NAMALWA (cell line): Measurements from ENCODE around the gene PLCB3.

Experiments
- DNase-seq: peaks from one replicate; pipeline ENCODE4 v3.0.0-alpha.2; 2015; ENCODE audit warnings: low spot score

PLCB3 gene

DNA sequence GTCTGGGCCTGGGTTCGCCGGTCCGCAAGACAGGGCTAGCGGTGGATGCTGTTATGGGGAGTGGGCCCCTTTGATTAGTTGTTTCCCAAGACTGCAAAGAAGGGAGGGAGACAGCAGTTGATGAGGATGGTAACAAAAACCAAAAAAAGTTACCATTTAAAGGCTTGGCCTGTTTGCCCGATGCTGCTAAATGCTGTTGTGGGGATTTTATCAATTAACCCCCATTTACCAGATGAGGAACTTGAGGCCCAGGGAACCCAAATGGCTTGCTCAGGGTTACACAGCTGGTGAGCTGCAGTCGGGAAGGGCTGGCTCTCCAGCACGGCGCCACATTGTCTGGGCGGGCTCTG lies 28.7 kb upstream of the PLCB3 start:
- no peak for DNase-seq

DNA sequence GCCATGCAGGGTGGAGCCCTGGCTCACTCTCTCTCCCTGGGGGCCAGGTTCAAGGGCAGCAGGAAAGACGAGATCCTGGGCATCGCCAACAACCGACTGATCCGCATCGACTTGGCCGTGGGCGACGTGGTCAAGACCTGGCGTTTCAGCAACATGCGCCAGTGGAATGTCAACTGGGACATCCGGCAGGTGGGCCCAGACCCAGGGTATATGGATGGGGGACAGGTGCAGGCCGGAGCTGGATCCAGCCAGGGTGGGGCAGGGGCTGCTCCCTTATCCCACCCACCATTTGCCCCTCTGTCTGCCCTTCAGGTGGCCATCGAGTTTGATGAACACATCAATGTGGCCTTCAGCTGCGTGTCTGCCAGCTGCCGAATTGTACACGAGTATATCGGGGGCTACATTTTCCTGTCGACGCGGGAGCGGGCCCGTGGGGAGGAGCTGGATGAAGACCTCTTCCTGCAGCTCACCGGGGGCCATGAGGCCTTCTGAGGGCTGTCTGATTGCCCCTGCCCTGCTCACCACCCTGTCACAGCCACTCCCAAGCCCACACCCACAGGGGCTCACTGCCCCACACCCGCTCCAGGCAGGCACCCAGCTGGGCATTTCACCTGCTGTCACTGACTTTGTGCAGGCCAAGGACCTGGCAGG lies 28.2 kb upstream of the PLCB3 start:
- DNase-seq, result no peak

DNA sequence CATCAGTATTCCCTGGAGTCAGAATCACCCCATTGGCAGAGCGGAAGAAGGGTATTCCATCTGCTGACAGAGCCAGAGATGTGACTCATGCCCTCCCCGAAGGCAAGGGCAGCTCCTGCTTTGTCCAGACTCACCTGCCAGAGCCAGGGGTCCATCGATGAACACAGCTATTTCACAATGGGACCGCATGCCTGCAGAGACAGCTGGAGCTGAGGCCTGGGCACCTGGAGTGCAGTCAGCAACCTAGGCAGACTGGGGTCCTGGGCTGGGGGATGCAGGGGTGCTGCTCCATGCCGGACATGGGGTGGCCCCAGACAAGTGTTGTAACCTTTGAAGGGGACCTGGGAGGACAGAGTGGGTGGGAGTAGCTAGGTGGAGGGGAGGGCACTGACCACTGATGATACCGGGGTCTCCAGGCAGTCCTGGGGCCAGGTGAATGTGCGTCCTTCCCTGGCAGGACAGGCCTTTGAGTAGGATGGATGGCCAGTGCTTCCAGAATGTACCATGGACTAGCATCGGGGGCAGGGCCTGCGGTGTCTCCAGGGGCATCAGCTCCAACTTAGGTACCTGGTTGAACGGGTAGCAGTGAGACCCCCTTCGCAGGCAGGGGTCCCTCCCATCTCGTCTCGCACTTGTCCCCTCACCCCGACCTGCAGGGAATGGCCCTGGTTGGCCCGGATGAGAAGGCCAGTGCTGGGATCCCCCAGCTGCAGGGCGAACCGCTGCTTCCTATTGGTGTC lies 27.0 kb upstream of the PLCB3 start:
- no peak for DNase-seq

DNA sequence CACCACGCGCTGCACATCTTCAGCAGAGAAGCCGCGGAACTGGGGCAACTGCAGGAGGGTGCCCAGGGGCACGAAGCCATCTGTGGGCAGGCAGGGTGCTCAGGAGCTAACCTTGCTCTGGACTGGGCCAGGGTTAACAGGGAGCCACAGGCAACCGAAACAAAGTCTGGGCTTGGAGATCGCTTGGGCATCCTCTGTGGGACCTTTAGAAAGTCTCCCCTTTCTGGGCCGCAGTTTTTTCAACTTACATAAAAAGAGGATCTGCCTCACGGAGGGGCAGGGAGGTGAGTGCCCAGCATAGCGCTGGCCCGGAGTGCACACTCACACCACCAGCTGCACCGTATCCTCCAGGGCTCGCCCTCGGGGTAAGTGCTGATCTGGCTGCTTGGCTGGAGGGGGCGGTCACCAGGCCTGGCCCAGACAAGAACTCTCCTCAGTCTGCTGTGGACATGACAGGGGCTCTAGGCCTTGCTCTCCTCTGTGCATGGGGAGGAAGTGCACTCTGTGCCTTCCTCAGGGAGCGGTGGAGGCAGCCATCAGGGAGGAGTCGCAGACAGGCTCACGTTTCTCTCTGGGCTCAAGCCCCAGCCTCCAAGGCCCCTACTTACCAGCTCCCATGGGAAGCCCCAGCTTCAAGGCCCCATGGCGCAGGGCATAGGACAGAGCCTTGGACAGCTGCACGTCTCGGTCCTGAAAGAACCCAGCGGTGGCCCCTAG lies 26.3 kb upstream of the PLCB3 start:
- DNase-seq, result no peak

DNA sequence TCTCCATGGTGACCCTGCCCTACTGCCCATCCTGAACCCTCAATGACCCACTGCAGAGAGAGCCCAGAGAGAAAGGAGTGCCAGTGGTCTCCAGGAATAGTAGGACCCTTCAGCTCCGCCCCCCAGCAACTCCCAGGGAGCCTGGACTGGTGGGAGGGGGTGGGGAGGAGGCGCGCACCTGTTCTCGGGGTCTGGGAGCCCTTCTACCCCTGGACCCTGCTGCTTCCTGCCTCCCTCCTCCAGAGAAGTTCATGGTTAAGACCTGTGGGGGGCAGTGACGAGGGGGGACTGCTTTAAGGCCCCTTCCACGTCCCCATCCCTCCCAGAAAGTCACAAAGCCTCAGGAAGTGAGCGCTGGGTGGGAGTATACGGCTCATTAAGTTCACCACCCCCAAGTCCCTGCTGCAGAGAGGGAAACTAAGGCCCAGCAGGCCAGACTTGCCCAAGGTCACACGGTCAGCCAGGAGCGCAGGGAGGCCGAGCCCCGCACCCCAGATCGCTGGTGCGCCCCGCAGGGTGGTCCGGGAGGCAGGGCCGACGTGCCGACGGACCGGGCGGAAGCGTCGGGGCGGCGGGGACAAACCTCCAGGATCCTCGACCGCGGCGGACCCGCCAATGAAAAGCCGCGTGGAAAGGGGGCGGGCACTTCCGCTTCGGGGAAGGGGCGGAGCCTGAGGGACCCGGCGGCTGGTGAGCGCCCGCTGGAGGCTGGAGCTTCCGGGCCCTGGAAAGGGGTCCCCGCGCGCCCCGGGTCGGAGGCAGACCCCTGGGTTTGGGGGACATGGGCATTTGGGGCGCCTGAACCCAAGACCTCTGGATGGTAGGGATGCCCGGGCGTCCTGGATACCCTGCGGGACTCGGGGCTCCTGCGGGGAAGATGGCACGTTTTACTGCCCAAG lies 25.5 kb upstream of the PLCB3 start, which contains the start of the genes NUDT22 and TRPT1:
Gene NUDT22, plus strand, starts transcription at position 667 of the 899 bp plus-strand sequence. CDS start 379 bp downstream, outside the sequence.
Gene TRPT1, minus strand, starts transcription at position 579 of the 899 bp plus-strand sequence. Its CDS starts 326 bp downstream, at position 253.
- peak; percentile 93 for DNase-seq

DNA sequence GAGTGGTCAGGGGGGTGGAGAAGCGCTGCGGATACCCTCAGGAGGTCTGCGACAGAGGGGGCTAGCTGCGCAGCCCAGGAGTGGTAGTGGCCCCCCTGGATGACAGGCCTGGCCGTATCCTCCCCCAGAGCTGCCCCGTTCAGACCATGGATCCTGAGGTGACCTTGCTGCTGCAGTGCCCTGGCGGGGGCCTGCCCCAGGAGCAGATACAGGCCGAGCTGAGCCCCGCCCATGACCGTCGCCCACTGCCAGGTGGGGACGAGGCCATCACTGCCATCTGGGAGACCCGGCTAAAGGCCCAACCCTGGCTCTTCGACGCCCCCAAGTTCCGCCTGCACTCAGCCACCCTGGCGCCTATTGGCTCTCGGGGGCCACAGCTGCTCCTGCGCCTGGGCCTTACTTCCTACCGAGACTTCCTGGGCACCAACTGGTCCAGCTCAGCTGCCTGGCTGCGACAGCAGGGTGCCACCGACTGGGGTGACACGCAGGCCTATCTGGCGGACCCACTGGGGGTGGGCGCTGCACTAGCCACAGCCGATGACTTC lies 24.8 kb upstream of the PLCB3 start:
- DNase-seq, result peak; percentile 77

DNA sequence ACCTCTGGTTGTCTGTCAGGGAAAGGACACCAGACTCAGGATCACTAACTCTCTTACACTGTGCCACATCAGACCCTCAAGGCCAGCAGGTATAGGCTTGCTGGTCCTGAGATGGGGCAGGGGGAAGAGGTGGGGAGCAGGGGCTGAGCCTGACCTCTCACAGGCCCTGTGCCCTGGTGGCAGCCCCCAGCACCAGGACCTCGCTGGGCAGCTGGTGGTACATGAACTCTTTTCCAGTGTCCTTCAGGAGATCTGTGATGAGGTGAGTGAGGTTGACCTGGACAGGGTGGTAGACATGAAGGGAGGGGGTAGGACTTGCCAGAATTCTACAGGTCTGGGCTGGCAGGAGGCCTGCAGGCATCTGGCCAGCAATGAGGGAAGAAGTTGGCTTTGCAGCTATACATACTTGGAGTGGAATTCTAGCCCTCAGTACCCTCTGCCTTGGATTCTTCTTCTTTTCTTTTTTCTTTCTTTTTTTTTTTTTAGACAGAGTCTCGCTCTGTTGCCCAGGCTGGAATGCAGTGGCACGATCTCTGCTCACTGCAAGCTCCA lies 23.8 kb upstream of the PLCB3 start:
- no peak for DNase-seq

DNA sequence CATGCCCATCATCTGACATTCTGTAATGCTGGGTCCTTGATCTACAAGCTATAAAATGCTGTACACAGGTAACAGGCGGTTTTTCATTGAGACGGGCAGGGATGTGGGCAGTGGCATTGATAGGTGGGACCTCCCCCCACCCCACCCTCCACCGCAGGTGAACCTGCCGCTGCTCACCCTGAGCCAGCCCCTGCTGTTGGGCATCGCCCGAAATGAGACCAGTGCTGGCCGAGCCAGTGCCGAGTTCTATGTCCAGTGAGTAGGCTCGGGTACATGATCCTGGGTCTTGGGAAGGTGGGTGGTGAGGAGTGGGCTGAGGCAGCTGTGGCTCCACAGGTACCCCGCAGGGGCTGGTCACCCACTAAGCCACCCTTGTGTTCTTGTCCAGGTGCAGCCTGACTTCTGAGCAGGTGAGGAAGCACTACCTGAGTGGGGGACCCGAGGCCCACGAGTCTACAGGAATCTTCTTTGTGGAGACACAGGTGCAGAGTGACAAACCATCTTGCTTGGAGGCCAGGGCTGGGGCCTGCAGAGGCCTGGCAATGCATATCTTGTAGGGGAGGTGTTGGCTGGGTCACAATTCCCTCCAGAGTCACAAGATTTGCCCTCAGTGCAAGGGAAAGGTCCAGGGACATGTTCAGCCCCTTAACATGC lies 22.1 kb upstream of the PLCB3 start:
- DNase-seq, result no peak

DNA sequence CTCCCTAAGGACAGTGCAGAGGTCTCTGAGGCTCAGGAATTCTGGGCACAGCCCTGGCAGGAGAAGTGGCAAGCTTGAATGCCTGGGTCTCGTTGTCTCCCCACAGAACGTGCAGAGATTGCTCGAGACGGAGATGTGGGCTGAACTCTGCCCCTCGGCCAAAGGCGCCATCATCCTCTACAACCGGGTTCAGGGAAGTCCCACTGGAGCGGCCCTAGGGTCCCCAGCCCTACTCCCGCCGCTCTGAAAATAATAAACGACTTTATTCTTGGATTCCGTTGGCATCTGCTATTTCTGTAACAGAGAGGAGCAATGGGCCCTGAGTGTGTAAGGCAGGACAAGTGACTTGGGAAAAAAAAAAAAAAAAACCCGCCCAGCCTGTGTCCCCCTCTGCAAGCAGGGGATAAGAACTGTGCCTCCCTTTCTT lies 21.6 kb upstream of the PLCB3 start:
- DNase-seq, result no peak

DNA sequence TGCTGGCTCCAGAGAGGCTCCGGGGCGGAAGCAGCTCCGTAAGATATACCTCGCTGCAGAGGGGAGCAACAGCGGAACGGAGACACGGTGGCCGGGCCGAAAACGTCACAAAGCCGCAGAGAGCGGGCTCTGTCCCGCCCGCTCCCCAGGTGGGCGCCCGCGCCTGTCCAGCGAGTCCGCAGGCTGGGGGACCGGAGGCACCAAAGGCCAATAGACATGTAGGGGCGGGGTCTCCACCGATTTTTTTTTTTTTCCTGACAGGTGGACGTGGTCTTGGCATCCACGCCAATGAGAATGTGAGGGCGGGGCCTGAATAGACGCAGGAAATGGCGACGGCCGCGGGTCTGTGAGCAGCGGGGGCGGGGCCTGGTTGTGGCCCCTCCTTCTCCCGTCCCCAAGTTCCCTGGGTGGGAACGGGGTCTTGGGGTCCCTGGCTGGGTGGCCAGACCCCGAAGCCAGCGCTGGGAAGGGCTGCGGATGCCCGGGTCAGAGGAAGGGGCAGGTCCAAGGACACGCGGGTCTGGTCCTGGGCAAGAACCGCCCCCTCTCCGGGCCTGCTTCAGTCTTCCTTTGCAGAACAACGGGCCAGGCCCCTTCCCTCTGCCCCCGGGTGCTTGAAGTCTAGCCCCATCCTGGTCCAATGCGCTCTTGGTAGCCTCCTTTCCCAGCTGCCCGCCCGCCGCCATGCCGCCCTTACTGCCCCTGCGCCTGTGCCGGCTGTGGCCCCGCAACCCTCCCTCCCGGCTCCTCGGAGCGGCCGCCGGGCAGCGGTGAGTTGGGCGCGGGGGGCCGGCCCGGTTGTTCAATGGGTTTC lies 21.0 kb upstream of the PLCB3 start, which contains the start of gene DNAJC4:
Gene DNAJC4, plus strand, starts transcription at position 378 of the 814 bp plus-strand sequence. Its CDS starts 307 bp downstream, at position 685.
- DNase-seq, result peak; percentile 95

DNA sequence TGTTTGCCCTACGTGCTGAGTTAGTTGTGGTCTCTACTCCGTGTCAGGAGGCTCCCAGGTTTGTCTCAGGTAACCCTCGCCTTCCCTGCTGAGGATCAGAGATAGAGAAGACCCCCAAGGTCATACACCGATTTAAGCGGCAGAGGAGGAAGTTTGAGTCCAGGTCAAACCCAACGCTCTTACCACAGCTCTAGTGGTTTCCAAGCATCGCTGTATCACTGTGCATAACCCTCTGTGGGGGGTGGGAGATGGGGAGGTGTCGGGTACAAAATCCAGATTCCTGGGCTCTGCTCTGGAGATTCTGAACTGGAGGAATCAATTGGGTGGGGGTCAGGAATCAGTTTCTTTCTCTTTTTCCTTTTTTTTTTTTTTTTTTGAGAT lies 20.4 kb upstream of the PLCB3 start:
- DNase-seq, result peak; percentile 60

DNA sequence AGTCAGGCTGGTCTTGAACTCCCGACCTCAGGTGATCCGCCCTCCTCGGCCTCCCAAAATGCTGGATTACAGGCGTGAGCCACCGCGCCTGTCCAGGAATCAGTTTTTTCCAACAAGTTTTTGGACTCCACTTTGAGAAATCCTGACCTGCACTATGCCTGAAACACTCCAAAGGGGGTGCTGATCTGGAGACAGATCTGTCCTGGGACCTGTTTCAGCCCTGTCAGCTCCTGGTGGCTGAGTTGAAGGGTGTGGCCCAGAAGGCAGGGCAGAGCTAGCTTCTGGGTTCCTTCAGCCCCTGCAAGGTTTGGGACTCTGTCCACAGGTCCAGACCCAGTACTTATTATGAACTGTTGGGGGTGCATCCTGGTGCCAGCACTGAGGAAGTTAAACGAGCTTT lies 19.8 kb upstream of the PLCB3 start:
- DNase-seq, result no peak

DNA sequence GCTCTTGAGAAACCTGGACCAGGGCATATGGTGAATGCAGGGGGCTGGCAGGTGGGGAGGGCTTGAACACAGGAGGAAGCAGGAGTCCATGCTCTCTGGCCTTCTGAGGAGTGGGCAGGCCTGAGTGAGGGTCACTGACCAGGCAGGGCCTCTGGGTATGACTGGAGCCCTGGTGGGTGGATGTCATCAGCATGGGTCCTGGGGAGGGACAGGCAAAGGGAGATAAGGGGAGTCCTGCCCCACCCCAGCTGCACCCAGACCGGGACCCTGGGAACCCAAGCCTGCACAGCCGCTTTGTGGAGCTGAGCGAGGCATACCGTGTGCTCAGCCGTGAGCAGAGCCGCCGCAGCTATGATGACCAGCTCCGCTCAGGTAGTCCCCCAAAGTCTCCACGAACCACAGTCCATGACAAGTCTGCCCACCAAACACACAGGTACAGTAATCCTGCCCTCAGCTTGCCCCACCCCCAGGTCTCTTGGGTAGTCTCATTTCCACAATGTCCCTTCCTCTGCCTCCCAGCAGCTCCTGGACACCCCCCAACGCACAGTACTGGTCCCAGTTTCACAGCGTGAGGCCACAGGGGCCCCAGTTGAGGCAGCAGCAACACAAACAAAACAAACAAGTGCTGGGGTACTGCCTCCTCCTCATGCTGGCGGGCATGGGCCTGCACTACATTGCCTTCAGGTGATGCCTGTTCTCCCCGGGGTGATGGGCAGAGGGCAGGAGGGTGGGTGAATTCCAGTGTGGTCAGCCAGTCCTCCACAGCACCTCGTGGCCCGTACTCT lies 19.0 kb upstream of the PLCB3 start:
- DNase-seq, result no peak

DNA sequence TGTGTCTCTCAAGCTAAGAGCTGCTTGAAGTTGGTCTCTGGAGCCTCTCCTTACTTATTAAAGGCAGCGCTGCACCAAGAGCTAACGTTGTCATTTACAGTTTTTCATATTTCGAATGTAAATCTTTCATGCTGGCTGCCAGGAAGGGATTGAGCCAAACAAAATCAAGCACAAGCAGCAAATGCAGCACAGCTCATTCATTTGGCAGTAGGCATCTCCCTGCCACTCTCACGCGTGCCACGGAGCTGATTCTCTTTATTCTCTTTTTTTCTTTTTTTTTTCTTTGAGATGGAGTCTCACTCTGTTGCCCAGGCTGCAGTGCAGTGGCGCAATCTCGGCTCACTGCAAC lies 18.4 kb upstream of the PLCB3 start:
- DNase-seq, result no peak

DNA sequence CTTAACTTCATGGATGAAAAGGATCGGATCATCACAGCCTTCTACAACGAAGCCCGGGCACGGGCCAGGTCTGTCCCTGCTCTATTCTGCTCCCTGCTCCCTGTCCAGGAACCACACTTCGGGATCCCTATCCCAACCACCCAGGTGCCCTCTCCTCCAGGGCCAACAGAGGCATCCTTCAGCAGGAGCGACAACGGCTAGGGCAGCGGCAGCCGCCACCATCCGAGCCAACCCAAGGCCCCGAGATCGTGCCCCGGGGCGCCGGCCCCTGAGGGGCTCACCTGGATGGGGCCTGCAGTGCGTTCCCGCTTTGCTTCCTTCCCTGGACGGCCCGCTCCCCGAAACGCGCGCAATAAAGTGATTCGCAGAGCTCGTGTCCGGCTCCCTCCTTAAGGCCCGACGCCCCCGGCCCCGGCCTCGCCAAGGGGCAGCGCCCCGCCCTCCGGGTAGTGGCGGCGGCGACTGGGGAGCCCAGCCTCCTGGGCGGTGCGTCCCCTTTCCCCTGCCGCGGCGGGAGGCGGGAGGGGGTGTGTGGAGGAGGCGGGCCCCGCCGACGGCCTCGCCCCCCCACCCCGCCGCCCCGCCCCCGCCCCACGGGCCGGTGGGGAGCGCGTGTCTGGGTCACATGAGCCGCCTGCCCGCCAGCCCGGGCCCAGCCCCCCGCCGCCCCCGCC lies 17.3 kb upstream of the PLCB3 start, which contains the start of gene VEGFB:
Gene VEGFB, plus strand, starts transcription at position 672 of the 674 bp plus-strand sequence. CDS start 250 bp downstream, outside the sequence.
- peak; percentile 72 for DNase-seq

DNA sequence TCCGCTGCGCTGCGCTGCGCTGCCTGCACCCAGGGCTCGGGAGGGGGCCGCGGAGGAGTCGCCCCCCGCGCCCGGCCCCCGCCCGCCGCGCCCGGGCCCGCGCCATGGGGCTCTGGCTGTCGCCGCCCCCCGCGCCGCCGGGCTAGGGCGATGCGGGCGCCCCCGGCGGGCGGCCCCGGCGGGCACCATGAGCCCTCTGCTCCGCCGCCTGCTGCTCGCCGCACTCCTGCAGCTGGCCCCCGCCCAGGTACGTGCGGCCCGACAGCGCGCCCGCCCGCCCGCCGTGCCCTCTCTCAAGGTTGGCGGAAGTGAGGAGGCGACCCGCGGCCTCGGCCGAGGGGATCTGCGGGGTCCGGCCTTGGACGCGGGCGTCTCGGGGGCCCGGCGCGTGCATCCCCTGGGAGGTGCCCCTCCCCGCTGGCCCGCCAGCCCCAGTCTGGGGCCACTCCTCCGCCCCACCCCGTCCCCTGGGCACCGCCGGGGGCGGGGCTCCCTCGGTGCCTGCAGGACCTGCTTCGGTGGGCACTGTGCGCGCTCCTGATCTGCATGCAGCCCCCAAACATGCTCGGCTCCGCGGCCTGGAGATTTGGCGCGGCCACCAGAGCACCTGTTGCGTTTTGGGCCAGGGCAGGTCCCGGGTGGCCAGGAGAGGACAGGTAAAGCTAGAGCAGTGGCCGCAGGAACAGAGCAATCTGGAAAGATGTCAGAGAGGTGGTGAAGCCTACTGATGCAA lies 16.5 kb upstream of the PLCB3 start:
- peak; percentile 65 for DNase-seq

DNA sequence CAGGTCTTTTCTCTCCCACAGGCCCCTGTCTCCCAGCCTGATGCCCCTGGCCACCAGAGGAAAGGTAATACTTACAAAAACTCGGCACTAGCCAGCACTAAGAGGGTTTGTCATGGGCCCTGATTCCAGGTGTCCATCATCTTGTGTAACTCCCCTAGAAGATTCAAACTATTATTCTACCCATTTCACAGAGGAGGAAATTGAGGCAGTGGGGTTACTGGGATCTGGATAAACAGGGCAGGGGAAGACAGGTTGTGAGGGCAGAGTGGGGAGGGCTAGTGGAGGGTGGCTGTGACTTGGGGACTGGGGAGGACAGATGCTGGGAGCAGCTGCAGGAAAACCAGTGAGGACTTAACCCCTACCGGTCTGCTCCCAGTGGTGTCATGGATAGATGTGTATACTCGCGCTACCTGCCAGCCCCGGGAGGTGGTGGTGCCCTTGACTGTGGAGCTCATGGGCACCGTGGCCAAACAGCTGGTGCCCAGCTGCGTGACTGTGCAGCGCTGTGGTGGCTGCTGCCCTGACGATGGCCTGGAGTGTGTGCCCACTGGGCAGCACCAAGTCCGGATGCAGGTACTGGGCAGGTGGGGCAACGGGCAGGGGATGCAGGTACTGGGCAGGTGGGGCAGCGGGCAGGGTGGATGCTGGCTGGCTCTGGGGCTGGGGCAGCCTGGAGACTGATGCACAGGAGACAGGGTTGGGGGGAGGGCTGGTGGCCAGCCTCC lies 15.7 kb upstream of the PLCB3 start:
- no peak for DNase-seq
